ENCODE results near the gene MPHOSPH9. TPM values are rescaled to one million over a fixed set of nuclear protein-coding genes. Genes with fewer than 3 reads are reported as not detected.

The MPHOSPH9 gene
- total and polyA plus RNA-seq, 2 of the 13 experiments (the other 11 are each of a cell fraction or from before 2014, with no cell fraction given), result 20.3 to 63.4 TPM

- intact Hi-C loops (cut with micrococcal nuclease; ENCODE audit: unreplicated experiment), result loop anchor here (5.0 kb wide), 1 partner anchor 108 kb away; no protein-coding TSS in a partner anchor
- no peaks in the 10 kb centered on the region for H3K9me3 ChIP-seq (ENCODE audit: low read length)
- H2AFZ ChIP-seq (ENCODE audit: low read length), result no peak overlapping the region
- peak overlapping the region; percentile 49 for H3K27ac ChIP-seq (ENCODE audit: extremely low read length, insufficient read depth, low read length)
- no peaks in the 10 kb centered on the region for H4K20me1 ChIP-seq (ENCODE audit: insufficient read depth, low read length)
- DNase-seq (ENCODE audit: low spot score), result no peak
- CTCF ChIA-PET (ENCODE audit: low intra/inter-chr PET ratio, low total read pairs), result interaction anchor here (0.7 kb wide), 1 partner anchor 107 kb away, joined by 4 read pairs; no protein-coding TSS in a partner anchor
- peak overlapping the region; percentile 90 for H3K4me2 ChIP-seq (ENCODE audit: low read depth, low read length)
- H3K4me3 ChIP-seq (replicated peaks in 1 of 3; ENCODE audit: insufficient read depth in 1 of 3, low read depth in 2 of 3, low read length in 3 of 3), result peak overlapping the region; percentile 72 to 98 (median 95)
- BruUV-seq (replicated peaks), result no TSS peak
- H3K27me3 ChIP-seq (ENCODE audit: control insufficient read depth in 1 of 2, insufficient read depth in 2 of 2, low read length in 2 of 2), result no peaks in the 10 kb centered on the region
- no peak for FAIRE-seq
- H3K79me2 ChIP-seq (ENCODE audit: insufficient read depth, low read length), result peaks cover 36% of the 10 kb centered on the region
- H3K9ac ChIP-seq (ENCODE audit: insufficient read depth, low read depth, low read length), result peak overlapping the region; percentile 85
- POLR2A ChIA-PET, result interaction anchor here (0.6 to 3.1 kb wide), 4 partner anchors 9 to 88 kb away, joined by 3 to 20 read pairs (median 6); partner anchors contain the start of genes MPHOSPH9 and MTRFR
- in situ Hi-C loops (cut with HindIII; ENCODE audit: extremely low pct_ligation_motif_present, low pct_unique_long_range_greater_than_20kb), result no loop called here
- H3K4me1 ChIP-seq (ENCODE audit: insufficient read depth, low read length), result peaks cover 69% of the 10 kb centered on the region
- WGBS (ENCODE audit: low lambda C conversion rate), result no CpG with 5 or more reads among the region's 54 CpGs
- H3K36me3 ChIP-seq (replicated peaks in 1 of 2; ENCODE audit: control insufficient read depth in 1 of 2, insufficient read depth in 2 of 2, low read length in 2 of 2), result peaks cover 0 to 2% of the 10 kb centered on the region in 2 experiments; a peak in 1 of 5 replicates
- ATAC-seq, result peak; percentile 32
- TF ChIP-seq GABPB1 (CRISPR knock-in tag; IDR thresholded peaks at IDR 0.05) (peak; percentile 39; the same call in 1 of the 2 replicates), ZNF276 (CRISPR knock-in tag; IDR thresholded peaks at IDR 0.05; ENCODE audit: low read depth) (no peak), ZNF605 (CRISPR knock-in tag; IDR thresholded peaks at IDR 0.05) (peak; percentile 53; the same call in 1 of the 2 replicates), ZFP36 (IDR thresholded peaks at IDR 0.05; ENCODE audit: borderline replicate concordance, low read depth, low read length, partially characterized antibody) (no peak), HNRNPLL (IDR thresholded peaks at IDR 0.05; ENCODE audit: low read depth, low read length, poor library complexity, severe bottlenecking) (peak; percentile 34), MYC (CRISPR knock-in tag; IDR thresholded peaks at IDR 0.05; ENCODE audit: borderline replicate concordance) (peak; percentile 42; the same call in 1 of the 2 replicates), TERF1 (CRISPR knock-in tag; IDR thresholded peaks at IDR 0.05) (no peak), POGZ (CRISPR knock-in tag; IDR thresholded peaks at IDR 0.05) (no peak), ZGPAT (CRISPR knock-in tag; IDR thresholded peaks at IDR 0.05) (peak; percentile 18; the same call in 1 of the 2 replicates), YEATS4 (CRISPR knock-in tag; IDR thresholded peaks at IDR 0.05; ENCODE audit: borderline replicate concordance) (peak; percentile 43; the same call in 1 of the 2 replicates), UBTF (CRISPR knock-in tag; IDR thresholded peaks at IDR 0.05) (peak; percentile 41; the same call in 1 of the 2 replicates), ZBTB43 (CRISPR knock-in tag; conservative IDR thresholded peaks at IDR 0.05) (no peak), CAMTA2 (CRISPR knock-in tag; IDR thresholded peaks at IDR 0.05; ENCODE audit: borderline replicate concordance) (no peak), BRD4 (CRISPR knock-in tag; IDR thresholded peaks at IDR 0.05) (peak; percentile 17; the same call in 1 of the 2 replicates), PCBP1 (IDR thresholded peaks at IDR 0.05; ENCODE audit: borderline replicate concordance, low read depth, low read length) (0 out of 2 replicates have a peak, but pooled peaks have one; percentile 52)
These were observed 82.6 kb downstream of the MPHOSPH9 start for GRCh38 chr12:123150275-123150743.
